Measurements from ENCODE around the gene PAM. TPM values are rescaled to one million over a fixed set of nuclear protein-coding genes. Genes with fewer than 3 reads are reported as not detected.
"Not testable (repeated sequence)": the region's sequence is repeated elsewhere in the genome, so short reads cannot be mapped to it uniquely, and the experiment has no call there.

PAM gene
- polyA plus RNA-seq, 3 donors = 174 to 199 (median 177) TPM

GRCh38 chr5:102890133-102890532, 135.0 kb downstream of the PAM start:
- DNase-seq = no peak

- DNase-seq = no peak
Observed at GRCh38 chr5:102891175-102891574, 136.1 kb downstream of the PAM start.

DNA sequence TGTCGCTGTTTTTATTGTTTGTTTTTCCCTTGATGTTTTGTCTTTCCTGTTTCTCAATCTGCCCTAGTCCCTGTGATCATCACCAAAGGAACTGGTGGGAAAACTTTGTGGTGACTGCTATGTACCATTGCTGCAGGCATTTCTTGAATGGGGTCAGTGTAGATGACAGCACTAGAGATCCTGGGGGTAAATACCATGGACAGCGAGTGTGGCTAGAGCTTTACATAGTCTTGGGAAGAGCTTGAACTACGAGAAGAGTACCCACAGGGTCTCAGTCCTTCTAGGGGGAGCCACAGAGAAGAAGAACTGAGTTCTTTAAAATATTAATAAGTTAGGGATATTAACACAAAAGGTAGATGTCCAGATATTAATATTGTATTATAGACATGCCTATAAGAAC, 138.8 kb downstream of the PAM start:
- DNase-seq = no peak

GRCh38 chr5:102895234-102895633, 140.1 kb downstream of the PAM start:
- no peak for DNase-seq

DNA sequence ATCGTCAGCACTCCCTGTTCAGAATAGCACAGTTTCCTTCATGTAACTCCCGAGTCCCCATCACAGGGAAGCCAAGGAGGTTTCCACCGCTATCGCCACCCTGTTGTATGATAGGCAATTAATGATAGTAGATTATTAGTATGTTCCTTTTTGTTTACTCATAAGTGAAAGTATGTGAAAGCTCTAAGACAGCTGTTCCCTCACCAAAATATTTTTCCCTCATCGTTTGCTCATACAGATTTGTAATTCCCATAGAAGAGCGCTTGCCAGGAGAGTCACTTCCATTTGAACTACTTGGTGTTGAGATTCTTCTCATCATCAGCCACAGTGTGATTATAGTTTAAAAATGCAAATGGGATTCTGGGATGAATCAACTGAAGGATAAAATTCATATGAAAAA, 140.9 kb downstream of the PAM start:
- DNase-seq = no peak

- DNase-seq = no peak
Observed at GRCh38 chr5:102901424-102902134, 146.5 kb downstream of the PAM start.

DNA sequence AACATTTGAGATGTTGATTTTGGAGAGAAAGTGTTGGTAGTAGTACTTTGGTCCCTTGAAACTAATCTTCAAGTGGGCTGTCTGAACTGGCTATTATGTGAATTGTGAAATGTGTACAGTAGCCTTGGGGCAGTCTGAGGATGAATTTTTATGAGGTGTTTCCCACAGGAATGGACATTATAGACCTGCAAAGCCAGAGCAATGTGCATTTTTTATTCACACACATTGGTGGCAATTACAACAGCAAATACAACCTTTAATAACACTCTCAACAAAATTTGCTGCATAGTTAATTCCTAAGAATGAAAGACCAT, 147.0 kb downstream of the PAM start:
- DNase-seq = no peak

DNA sequence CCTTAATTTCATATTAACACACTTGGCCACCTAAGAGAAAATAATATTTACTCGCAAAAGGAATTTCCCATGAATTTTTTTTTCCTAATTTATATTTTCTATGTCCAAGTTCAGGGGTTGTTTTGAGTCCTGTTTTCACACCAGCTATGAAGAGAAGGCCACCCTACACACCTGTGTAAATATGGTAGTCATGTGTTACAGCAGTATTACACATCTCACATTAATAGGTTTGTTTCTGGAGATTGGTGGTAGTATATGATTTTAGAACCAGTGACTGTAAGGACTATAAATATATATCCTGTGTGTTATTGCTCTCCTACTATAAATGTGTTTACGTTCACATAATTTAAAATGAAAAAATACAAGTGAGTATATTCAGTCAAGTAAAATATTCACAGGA, 147.5 kb downstream of the PAM start:
- DNase-seq = no peak

- no peak for DNase-seq
Observed at GRCh38 chr5:102903074-102903871, 148.2 kb downstream of the PAM start.

DNA sequence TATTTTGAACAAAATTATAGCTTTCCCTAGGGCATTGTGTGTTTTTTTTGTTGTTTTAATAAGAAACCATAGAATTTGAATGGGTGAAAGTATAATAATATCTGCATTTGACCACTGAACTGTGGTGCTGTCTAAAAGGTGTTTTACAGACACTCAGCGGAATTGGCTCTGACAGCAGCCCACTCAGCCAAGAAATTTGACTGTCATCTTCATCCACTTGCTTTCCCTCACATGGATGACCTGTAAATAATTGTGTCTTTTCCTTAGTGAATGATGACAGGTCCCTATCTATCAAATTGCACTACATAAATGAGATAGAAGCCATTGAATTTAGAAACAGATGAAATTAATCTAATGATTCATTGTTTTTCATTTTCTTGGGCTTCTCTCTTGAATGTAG, 150.0 kb downstream of the PAM start:
- DNase-seq = no peak

DNA sequence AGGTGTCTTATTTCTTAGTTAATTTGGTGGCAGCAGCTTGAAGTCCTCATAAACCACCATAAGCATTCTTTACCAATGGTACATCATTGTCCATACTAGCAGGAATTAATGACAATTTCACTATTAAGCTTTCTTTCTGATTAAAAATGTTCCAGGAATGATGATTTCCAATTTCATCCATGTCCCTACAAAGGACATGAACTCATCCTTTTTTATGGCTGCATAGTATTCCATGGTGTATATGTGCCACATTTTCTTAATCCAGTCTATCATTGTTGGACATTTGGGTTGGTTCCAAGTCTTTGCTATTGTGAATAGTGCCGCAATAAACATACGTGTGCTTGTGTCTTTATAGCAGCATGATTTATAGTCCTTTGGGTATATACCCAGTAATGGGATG, 152.0 kb downstream of the PAM start:
- DNase-seq = not testable (repeated sequence)

- no peak for DNase-seq
Observed at GRCh38 chr5:102910240-102911226, 155.4 kb downstream of the PAM start.

DNA sequence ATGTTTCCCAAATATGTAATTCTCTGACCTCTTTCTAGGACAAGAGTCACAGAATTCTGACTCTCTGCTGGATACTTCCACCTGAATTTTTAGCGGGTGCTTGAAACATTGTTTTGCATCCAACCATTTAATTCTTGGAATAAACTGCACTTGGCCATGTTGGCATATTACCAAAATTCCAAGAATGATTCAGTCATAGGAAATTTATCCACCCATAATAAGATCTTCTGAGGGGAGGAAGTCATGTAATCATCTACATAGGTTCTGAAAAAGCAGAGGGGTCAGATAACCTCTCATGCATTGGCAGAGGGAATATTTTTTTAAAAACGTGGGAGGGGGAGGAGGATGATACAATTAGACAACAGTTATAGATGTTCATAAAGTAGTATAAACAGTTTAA, 156.9 kb downstream of the PAM start:
- no peak for DNase-seq

DNA sequence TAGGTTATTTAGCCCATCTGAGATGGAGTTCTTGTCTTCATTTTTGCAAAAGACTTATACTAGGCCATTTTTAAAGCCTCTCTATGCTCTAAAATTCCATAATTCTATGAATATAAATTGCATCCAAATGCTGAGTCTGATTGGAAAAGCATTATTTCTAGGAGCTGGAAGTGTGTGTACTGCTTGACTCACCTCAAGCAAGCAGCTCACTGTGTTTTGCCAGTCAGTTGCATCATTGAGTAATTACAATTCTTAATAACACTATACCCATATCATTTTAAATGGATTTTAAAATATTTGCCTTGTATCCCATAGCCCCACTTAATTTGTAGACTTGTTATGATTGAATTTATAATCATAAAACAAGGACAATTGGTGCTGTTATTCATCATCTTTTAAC, 161.0 kb downstream of the PAM start:
- DNase-seq = no peak

DNA sequence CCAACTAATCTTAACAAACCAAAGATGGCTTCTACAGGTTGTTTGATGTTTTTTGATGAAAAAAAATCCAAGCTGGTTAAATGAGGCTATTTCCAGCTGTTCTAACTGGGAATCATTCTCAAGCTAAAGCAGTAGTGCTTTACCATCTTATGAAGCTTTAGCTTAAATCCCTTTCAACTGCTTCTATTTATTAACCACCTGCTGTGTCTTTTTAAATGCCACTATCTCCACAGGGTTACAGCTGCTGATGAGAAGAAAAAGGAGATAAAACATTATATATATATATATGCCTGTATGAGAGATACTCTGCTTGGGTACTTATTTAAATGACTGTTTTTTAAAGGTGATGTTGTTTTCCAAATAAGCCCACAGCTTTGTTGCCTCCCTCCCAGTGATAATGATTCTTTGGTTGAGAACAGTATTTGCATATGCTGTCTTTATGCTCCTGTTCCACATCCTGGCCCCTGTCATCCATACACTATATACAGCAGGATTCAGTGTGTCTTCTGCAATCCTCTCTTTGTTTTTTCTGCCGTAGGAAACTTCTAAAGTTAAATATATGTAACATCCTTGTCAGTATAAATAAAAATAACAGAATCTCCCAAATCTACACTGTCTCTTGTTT, 164.0 kb downstream of the PAM start:
- DNase-seq = no peak

DNA sequence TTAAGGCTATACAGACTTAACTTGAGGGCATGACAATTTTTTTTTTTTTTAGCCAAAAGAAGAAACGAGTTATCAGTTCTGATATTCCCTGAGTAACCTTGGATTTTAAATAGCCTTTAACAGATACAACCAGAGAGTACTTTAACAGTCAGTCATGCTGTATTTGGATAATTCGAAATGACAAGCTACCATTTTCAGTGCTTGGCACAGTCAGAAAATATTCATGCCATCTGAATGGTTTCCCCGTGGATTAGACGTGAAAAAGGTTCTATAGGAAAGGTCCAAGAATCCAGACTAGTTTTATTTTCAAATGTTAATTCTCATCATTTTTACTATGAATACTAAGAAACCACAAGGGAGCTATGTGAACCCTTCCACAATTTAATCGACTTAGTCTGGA, 165.7 kb downstream of the PAM start:
- no peak for DNase-seq

DNA sequence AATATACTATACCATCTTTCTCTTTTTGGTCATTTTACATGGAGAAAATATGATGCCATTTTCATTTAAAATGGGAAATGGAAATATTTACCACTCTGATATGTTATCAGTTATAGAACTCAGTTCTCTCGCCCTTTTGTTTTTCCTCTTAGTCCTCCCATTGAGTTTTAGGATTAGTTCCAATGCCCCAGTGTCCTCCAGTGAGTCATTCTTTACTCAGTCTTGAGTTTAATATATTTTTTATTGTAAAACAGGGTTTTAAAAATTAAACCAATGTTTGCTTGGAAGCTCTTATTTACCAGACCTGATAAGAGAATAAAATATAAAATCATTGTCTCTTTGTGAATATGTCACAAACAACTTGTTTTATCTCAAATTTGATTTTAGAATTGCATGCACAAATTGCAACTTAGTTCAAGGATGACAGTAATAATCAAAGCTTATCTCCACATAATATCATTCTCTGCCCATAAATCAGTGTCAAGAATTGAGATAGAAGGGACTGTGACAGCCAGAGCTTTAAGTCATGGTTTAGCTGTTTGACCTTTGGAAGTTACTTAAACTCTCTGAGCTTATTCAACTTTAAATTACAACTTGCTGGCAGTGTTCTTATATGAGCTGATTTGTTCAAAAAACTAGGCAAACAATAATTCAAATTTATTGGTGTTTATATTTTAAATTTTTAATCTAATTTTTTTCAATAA, 166.4 kb downstream of the PAM start:
- DNase-seq = no peak

DNA sequence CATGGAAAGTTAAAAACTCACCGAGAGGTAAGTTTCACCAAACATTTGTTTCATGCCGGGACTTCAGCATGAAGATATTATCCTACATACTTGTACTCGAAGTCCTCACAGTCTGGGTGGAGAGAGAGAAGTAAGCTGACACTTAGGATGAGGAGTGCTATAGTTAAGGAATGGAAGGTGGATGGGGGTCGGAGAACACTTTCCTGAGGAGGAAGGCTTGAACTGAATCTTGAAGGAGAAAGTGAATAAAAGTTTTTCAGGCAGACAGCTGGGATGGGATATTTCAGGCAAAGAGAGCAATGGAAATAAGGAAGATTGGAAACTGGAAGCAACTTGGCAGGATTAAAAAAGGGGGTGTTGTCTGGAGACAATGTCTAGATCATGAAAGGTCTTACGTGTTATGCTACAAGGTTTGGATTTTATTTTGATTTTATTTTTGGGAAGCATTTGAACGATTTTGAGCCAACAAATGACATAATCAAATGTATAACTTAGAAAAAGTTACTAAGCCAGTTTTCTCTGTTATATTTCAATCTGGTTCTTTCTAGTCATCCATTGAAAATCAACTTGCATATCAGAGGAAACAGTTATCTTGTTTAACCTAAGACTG, 167.1 kb downstream of the PAM start:
- DNase-seq = no peak

- no peak for DNase-seq
Observed at GRCh38 chr5:102922799-102923477, 167.8 kb downstream of the PAM start.

GRCh38 chr5:102924963-102925362, 169.9 kb downstream of the PAM start:
- DNase-seq = no peak

Data from renal pelvis (tissue), 4 donors.